GM21447 (cell line): ENCODE data around the gene RRAS.

ENCODE experiments used
- ATAC-seq: cut with Tn5 transposase; IDR thresholded peaks from one replicate; pipeline ENCODE4 v1.9.1; 2021; ENCODE audit not compliant: unreplicated experiment

RRAS gene

DNA sequence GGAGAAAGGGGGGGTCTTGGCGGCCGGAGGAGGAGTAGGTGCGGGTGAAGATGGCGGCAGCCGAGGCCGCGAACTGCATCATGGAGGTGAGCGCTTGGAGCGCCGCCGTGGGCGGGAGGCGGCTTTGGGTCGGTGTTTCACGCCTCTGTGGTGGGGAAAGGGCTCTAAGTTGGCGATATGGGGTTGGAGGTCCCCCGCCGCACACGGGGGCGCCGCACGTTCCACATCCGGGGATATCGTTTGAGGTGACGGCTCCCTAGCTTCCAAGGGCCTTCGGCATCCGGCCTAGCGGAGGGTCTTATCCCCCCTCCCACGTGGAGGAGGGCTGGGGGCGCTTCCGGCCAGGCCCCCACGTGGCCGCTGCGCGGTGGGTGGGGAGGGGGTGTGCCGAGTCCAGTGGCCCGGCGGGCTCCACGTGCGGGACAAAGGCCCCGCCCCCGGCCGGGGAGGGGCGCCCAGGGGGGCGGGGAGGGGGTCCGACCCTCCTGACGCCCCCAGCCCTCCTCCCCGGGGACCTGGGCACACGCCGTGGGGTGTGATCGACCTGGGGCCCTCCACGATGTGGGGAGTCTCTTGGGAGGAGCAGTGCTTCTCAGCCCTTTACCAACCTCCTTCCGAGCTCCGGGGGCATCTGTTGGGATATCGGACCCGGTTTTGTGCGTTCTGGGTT lies 37.4 kb upstream of the RRAS start, which contains the start of gene PRMT1:
Gene PRMT1, plus strand, starts transcription at position 41 of the 670 bp plus-strand sequence. Its CDS starts 10 bp downstream, at position 51.
- ATAC-seq: no peak

DNA sequence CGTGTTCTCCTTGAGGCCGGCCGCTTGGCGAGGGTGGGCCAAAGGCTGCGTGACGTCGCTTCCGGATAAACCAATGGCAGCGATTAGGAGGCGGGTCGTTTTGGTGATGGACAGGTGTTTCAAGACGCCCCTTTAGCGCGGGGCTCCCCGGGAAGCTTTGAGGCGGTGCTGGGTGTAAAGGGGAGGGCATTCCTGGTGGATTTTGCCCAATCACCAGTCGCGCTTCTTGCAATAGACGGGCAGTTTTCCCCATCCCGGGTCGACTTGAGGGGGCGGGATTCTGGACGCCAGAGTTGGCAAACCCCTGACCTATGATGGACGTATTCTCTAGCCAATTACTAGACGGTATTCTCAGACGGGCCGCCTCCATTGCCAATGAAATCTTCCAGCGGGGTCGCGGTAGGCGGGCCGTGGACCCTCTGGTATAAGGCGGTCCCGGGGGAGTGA lies 36.9 kb upstream of the RRAS start:
- peak; percentile 69 for ATAC-seq

- ATAC-seq: peak; percentile 23
Measured at GRCh38 chr19:49676136-49676783, 36.3 kb upstream of the RRAS start.

DNA sequence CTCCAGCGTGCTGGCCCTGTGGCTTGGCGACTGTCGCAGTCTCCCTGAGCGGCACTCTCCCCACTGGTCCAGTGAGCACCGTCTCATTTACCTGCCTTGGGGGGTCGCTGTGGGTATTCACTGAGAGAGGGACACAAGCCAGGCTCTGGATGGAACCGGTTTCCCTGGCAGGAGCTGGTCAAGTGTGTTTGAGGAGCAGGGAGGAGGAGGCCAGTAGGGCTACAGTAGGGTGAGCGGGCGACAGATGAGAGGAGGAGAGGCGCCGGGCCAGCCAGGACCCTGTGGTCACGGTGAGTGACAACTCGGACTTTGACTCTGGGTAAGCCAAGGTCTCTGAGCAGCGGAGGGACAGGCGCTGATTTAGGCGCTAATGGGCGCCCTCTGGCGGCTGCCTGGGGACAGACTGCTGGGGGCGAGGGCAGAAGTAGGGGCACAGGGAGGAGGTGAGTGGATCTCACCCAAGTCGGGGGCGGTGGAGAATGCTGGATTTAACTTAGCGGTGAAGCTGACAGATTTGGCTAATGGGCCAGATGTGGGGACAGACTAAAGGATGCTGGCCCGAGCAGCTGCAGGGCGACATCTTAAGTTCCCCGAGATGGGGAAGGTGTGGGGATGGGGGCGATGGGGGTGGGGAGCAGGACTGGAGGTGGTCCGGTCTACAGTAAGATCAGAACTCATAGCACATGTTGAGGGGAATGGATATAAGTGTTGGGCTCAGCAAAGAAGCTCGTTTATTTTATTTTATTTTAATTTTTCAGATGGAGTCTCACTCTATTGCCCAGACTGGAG lies 32.4 kb upstream of the RRAS start:
- ATAC-seq: no peak

DNA sequence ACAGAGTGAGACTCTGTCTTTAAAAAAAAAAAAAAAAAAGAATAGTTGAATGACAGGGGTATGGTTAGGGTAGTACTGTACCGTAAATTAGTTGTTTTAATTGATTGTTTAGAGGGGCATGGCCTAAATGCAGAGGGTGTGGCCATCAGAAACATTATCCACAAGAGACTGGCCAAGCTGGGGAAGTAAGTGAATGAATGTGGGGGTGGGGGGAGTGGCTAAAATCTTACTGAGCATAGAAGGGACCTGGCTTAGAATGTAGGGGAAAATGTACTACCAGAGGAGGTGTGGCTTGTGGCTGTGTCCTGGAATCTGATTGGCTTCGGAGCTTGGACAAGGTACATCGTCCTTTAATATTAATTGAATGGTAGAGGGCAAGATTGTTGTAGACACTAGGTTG lies 29.6 kb upstream of the RRAS start:
- ATAC-seq: no peak

DNA sequence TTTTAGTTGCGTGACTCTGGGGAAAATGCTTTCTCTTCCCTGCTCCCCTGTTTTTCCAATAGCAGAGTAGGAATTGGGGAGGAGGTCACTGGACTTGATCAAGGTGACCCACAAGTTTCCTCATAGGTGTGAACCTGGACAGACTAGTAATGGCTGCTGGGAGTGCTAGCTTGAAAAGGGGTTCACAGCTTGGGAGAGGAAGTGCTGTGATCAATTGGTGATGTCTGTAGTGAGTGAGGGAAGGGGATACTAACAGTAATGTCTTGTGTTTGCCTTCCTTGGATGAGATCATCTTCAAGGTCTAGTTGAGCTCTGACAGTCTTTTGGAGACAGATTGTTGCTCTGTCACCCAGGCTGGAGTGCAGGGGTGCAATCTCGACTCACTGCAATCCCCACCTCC lies 27.5 kb upstream of the RRAS start:
- no peak for ATAC-seq

DNA sequence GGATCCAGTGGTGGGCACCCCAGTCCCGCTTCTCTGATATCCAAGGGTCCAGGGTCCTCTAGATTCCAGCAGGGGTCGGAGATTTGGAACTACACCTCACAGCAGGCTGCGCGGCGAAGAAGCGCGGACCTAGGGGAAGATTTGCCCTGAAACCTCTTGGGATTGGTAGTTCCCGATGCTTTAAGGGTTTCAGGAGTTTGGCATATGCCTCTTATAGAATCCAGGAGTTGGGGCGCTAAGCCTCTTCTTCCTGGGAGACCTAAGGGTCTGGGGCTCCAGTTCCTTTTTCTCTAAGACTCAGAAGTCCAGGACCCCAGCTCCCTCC lies 26.1 kb upstream of the RRAS start:
- peak; percentile 2 for ATAC-seq

DNA sequence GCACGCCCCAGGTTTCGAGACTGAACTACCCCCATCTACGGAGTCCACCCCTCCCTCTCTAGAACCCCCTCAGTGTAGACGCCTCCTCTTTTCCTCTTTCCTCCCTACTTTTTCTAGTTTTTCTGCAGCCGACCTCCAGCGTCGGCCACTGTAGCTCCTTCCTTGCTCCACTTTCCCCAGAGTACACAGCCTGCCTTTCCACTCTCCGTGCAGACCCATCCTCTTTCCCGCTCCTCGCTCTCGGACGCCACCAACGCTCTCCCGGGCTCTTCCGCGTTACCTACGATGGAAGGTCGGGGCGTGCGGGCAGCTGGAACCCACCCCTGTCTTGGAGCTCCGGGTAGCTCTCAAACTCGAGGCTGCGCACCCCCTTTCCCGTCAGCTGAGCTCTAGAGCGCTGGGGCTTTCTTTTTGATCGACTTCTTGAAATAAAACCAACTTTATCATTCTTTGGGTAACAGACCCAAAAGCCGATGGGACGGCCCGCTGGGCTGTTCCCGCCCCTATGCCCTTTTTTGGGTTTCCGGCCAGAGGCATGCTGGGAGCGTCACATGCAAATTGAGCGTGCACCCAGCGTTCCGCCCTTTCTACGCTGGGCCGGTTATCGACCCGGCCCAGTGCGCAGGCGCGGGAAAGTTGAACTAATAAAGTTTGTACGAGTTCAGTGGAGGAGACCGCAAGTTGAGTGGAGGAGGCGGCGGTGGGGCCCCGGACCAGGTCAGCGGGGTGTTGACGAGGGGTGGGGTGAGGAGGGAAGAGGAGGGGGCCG lies 25.6 kb upstream of the RRAS start, which contains the start of the genes BCL2L12 and IRF3:
Gene BCL2L12, plus strand, starts transcription at position 583 of the 769 bp plus-strand sequence. CDS start 760 bp downstream, outside the sequence.
Gene IRF3, minus strand, starts transcription at position 507 of the 769 bp plus-strand sequence. CDS start 1,019 bp downstream, outside the sequence.
- ATAC-seq: peak; percentile 73

- ATAC-seq: no peak
Measured at GRCh38 chr19:49665036-49665350, 25.1 kb upstream of the RRAS start.

DNA sequence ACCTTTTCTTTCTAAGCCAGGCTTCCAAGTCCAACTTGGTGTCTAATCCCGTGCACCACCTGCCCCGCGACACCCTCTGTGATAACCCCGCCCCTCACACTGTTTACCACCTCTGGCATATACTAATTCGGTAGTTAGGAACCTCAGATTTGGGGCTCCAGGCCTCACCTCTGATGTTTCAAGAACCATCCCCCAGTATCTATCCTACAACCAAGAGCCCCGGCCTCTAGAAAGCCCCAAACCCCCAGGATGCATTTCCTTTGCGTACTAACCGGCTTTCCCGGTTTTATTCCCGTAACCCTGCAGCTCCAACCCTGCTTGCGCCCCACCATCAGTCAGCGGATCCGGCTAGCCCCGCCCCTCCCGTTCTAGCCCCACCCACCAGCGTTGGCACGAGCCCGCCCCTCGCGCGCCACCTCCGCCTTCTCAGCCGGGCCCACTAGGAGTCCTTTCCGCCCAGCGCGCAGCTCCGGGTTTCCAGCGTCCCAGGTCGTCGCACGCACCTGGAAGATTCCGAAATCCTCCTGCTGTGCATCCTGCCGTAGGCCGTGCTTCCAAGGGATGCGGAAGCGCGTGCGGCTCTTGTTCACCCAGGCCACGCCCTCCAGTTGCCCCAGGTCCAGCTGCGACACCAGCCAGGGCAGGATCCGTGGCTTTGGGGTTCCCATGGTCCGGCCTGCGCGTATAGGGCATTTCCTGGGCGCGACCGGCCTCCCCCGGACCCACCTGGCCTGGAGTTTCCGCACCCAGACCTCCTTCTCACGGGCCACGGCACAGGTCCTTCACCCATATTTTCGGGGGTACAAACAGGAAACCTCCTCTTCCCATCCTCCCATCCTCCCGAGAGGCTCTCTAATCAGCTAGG lies 24.5 kb upstream of the RRAS start:
- ATAC-seq: peak; percentile 28

GRCh38 chr19:49663224-49663623 lies 23.3 kb upstream of the RRAS start:
- ATAC-seq: no peak

DNA sequence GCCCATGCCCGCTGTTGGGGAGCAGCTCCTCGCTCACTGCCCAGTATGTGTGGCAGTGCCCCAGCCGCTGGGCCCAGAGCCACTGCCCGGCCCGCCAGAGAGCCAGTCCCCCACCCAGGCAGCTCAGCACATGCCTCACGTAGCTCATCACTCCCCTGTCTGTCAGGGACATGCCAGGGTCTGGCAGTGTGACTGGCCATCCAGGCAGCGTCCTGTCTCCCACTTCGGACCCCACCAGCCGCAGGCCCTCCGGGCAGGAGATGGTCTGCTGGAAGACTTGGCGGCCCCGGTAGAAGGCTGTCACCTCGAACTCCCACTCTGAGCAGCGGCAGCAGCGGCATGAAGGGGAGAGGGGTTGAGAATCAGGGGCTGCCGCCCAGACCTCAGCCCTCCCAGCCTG lies 22.1 kb upstream of the RRAS start:
- no peak for ATAC-seq

GRCh38 chr19:49660338-49660961 lies 20.5 kb upstream of the RRAS start:
- no peak for ATAC-seq

GRCh38 chr19:49658566-49659442 lies 18.9 kb upstream of the RRAS start:
- no peak for ATAC-seq

DNA sequence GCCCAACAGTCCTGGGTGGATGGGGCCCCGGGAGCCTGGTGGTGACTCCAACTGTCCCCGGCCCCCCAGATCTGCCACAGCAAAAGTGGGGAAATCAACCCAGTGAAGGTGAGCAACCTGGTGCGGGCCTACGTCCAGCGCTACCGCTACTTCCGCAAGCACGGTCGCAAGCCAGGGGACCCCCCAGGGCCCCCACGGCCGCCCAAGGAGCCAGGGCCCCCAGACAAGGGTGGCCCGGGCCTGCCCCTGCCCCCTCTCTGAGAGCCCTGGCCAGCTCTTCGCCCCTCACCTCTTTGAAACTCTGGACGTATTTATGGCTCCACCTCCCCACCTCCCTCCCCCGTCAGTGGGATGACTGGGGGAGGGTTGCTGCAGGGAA lies 18.2 kb upstream of the RRAS start:
- no peak for ATAC-seq

GRCh38 chr19:49657493-49658138 lies 17.7 kb upstream of the RRAS start:
- ATAC-seq: no peak

- ATAC-seq: no peak
Measured at GRCh38 chr19:49656456-49657109, 16.6 kb upstream of the RRAS start.
